Prostate gland (tissue), 2 donors: ENCODE data around the gene CELF2.

Source experiments
- CTCF ChIP-seq, 4 experiments: fragments of 200-600 bp in 2 of 4; fragments of 450-650 bp in 2 of 4; sonication (generic) in 2 of 4; IDR thresholded peaks; 1 replicate in 3 of 4; 2 replicates in 1 of 4; pipeline ENCODE4 v1.5.1; 2016 to 2019; ENCODE audit warnings: antibody characterized with exemption in 4 of 4, mild to moderate bottlenecking in 2 of 4, moderate library complexity in 2 of 4
- POLR2A ChIP-seq: fragments of 450-650 bp; IDR thresholded peaks from one replicate; pipeline ENCODE4 v1.6.1; 2016; ENCODE audit warnings: antibody characterized with exemption, mild to moderate bottlenecking

- TF ChIP-seq POLR2A (no peak), CTCF (IDR thresholded peaks at IDR 0.05) (no peak)
Measured at GRCh38 chr10:10991144-10991543, 26.5 kb upstream of the CELF2 start.
